NB4 (cell line): Measurements from ENCODE around the gene CBLL2.

Experiments
- DNase-seq: peaks from one replicate; pipeline ENCODE4 v3.0.0; 2010; ENCODE audit warnings: low read depth
- H3K4me3 ChIP-seq: one replicate; pipeline ENCODE4 v1.5.1; 2011; ENCODE audit warnings: mild to moderate bottlenecking, low read depth, low read length, moderate library complexity
- MYC ChIP-seq: IDR thresholded peaks from 2 replicates; pipeline ENCODE4 v1.6.1; 2011; ENCODE audit warnings: low read depth, low read length
- POLR2A ChIP-seq: IDR thresholded peaks from 2 replicates; pipeline ENCODE4 v1.6.1; 2011; ENCODE audit warnings: mild to moderate bottlenecking; ENCODE audit not compliant: insufficient read length; ENCODE audit errors: extremely low read depth
- TF ChIP-seq, protein P1 (sequence below): IDR thresholded peaks from 2 replicates; pipeline ENCODE4 v1.6.1; 2011; ENCODE audit warnings: low read depth, low read length
- TF ChIP-seq, protein P2 (sequence below): IDR thresholded peaks from one replicate; pipeline ENCODE4 v1.5.1; 2012; ENCODE audit warnings: low read depth, low read length

CBLL2 gene

DNA sequence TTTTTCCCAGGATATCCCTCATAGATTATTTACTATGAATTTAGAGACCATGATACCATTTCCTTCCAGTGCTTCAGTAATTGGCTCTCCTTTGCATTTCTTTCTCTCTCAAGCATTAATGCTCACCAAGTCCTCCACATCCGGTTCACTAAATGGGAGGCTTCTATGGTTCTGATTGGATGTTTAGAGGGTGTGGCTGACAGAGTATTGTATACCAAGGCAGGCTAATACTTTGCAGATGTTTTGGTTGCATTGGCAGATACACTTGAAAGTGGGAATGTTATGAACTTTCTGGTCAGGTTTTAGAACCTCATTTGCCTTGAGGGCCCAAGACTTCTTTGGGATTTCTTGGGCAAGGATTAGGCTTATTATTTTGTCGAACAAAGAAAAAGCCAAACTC, 24.2 kb downstream of the CBLL2 start:
- no peak overlapping the region for H3K4me3 ChIP-seq
- DNase-seq, result no peak
- TF ChIP-seq POLR2A (no peak), MYC (no peak)
- TF ChIP-seq, protein P1, sequence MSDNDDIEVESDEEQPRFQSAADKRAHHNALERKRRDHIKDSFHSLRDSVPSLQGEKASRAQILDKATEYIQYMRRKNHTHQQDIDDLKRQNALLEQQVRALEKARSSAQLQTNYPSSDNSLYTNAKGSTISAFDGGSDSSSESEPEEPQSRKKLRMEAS, result no peak

DNA sequence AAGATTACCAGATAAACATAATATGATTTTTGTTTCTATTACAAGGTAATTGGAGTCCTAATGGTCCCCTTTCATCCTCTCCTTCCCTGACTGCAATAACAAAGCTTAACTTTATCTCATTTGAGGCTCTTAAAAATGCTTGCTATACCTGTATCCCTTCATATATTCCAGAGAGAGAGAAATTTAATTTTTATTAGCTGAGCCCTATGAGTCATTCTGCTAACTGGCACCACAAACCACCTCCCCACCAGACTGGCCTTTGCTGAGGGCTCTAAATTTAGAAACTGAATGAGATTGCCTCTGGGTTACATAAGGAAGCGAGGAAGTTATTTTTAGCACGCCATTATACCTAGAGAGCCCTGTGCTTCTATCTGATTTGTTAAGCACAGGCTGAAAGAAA, 27.4 kb downstream of the CBLL2 start:
- peak; percentile 58 for DNase-seq
- TF ChIP-seq POLR2A, result no peak
- TF ChIP-seq, protein P1, result no peak
- TF ChIP-seq MYC, result no peak
- H3K4me3 ChIP-seq, result no peak overlapping the region

DNA sequence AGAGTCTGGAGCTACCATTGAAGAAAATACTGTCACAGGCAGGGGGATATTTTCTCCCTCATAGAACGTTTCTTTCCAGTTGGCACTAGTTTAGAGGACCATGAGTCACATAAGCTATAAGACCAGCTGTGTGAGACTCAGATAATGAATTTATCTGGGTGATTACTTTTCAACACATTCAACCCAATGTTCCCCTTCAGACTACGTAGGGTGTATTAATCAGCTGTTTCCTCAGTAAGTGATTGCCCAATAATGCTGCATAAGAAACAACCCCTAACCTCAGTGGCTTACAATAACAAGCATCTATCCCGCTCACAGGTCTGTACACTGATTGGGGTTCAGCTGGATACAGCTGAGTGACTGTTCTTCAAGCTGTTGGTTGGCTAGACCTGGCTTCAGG, 38.1 kb downstream of the CBLL2 start:
- no peak for DNase-seq
- TF ChIP-seq, protein P2, sequence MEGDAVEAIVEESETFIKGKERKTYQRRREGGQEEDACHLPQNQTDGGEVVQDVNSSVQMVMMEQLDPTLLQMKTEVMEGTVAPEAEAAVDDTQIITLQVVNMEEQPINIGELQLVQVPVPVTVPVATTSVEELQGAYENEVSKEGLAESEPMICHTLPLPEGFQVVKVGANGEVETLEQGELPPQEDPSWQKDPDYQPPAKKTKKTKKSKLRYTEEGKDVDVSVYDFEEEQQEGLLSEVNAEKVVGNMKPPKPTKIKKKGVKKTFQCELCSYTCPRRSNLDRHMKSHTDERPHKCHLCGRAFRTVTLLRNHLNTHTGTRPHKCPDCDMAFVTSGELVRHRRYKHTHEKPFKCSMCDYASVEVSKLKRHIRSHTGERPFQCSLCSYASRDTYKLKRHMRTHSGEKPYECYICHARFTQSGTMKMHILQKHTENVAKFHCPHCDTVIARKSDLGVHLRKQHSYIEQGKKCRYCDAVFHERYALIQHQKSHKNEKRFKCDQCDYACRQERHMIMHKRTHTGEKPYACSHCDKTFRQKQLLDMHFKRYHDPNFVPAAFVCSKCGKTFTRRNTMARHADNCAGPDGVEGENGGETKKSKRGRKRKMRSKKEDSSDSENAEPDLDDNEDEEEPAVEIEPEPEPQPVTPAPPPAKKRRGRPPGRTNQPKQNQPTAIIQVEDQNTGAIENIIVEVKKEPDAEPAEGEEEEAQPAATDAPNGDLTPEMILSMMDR, result no peak
- TF ChIP-seq POLR2A, result no peak
- TF ChIP-seq, protein P1, result no peak
- no peak for TF ChIP-seq MYC
- no peak overlapping the region for H3K4me3 ChIP-seq

DNA sequence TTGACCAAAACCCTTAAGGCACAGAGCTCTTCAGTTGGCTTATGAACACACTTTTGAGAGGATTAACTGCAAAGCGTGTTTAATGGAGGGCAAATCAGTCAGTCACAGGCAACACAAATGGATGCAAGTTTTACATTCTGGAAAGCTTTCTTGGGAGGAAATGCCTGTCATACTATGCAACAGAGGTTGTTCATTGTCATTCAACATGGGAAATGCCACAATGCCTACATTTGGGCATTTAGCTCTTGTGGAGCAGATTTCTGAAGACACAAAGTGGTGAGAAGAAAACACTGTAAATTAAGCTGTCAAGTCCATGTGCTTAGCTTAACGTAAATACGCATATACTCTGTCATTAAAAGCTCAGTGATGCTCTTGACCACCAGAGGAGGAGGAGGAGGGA, 41.1 kb downstream of the CBLL2 start:
- no peak overlapping the region for H3K4me3 ChIP-seq
- DNase-seq, result no peak
- TF ChIP-seq, protein P1, result no peak
- TF ChIP-seq POLR2A (no peak), MYC (no peak)
- TF ChIP-seq, protein P2, result no peak

DNA sequence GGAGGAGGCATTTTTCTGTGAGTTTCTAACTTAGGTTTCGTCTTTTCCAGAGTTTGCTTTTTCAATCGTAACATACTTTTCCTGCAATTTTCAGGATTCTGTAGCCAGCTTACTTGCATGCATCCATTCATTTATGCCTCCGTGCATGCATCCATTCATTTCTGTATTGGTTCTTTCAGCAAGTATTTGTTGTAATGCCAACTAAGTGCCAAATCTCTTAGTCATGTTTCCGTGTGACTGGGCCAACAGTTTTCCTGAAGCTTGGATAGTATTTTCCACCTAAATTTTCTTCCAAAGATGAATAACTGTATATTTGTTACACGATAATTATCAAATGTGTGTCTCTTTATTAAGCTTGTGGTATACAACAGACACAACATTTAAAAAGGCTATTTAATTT, 41.5 kb downstream of the CBLL2 start:
- TF ChIP-seq POLR2A, result no peak
- TF ChIP-seq MYC, result no peak
- TF ChIP-seq, protein P2, result no peak
- TF ChIP-seq, protein P1, result no peak
- no peak overlapping the region for H3K4me3 ChIP-seq
- no peak for DNase-seq

DNA sequence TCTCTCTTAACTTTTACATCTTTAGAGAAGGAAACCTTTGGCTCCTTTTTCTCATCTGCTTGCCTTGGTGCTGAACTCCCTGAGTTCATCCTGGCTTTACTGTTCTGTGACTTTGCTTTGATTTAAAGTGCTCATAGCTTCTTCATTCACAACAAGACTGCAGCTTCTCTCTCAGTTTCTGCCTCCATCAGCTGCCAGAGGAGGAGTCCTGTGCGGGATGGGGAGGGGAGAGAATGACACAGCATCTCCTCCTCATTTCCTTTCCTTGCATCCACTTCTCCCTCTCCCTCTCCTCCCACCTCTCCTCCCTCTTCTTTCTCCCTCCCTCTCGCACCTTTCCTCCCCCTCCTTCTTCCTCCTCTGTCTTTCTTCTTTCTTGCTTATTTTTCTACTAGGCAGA, 42.0 kb downstream of the CBLL2 start:
- TF ChIP-seq, protein P1, result no peak
- TF ChIP-seq MYC (no peak), POLR2A (no peak)
- TF ChIP-seq, protein P2, result no peak
- H3K4me3 ChIP-seq, result no peak overlapping the region
- no peak for DNase-seq

DNA sequence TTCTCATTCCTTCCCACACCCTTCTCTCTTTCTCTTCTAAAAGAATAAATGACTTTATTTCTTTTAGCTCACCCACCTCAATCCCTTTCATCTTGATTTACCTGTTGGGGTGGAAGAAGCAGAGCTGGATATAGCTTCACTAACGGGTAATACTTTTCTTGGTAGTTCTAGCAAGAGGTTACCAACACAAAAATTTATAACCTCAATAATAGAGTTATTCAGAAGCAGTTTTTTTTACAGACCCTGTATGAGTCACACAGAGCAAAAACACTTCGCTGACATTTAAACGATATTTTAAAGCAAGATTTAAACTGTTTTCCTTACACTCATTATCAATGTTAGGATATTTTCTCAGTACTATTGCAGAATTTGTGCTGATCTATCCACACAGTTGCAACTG, 42.4 kb downstream of the CBLL2 start:
- DNase-seq, result no peak
- H3K4me3 ChIP-seq, result no peak overlapping the region
- TF ChIP-seq, protein P1, result no peak
- TF ChIP-seq, protein P2, result no peak
- no peak for TF ChIP-seq POLR2A
- no peak for TF ChIP-seq MYC
